ENCODE results near the gene CDK19. TPM values are rescaled to one million over a fixed set of nuclear protein-coding genes. Genes with fewer than 3 reads are reported as not detected.

The CDK19 gene
- total and polyA plus RNA-seq, 9 of the 15 experiments (the other 6 are each of a cell fraction or from before 2014, with no cell fraction given): 3.8 to 15.2 (median 7.4) TPM

DNA sequence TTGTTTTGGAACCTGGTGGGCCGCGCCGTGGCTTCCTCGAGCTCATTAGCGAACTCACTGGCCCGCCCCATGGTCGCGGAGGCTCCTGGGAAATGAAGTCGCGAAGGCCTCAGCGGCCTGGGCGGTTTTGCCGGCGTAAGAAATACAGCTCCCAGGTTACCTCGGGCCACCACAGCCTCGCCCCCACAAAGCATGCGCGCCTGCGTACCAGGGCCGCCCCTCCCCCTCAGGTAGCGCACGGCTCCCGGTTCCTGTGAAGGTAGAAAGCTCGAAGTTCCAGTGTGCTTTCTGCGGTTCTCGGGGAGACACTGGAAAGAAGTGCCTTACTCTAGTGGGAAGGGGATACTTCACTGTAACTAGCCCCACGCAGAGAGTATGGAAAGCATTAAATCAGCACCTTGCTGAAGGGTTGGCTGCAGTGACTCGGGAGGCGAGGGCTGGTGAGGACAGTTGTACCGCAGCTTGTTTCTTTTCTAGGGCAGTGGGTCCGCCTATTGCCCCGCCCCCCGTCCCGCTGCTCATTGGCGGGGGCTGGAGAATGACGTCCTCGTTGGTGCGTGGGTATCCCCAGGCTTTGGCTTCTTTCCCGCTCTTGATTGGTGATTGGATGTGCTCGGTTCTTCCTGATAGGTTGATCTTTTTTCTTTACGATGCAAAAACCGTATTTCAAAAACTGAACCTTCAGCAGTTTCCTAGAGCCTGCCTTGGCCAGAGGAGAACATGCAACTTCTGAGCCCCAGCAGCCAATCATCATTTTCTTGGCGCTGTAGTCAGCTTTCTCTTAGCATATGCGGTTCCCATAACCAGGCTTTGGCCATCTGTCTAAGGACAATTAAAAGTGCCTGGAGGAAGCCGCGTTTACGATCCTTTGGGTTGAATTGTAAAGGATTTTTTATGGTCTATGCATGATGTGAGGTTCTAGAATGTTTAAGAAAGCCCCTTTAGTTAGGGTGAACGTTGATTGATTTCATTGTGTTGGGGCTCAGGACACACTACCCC, at the start of gene CDK19 (continued):
- TF ChIP-seq RBM14 (IDR thresholded peaks at IDR 0.05; ENCODE audit: borderline replicate concordance, insufficient read depth, low read depth, low read length) (no peak), TCF3 (CRISPR knock-in tag; IDR thresholded peaks at IDR 0.05) (no peak), KLF6 (CRISPR knock-in tag; IDR thresholded peaks at IDR 0.05; ENCODE audit: borderline replicate concordance) (no peak; the same call in 1 of the 2 replicates), ZNF740 (CRISPR knock-in tag; IDR thresholded peaks at IDR 0.05) (no peak), ZNF740 (tag; IDR thresholded peaks at IDR 0.05) (0 out of 4 replicates have a peak, but pooled peaks of 1 of the 2 experiments have one; percentile 57), ZNF197 (CRISPR knock-in tag; IDR thresholded peaks at IDR 0.05; ENCODE audit: low read depth) (0 out of 2 replicates have a peak, but pooled peaks have one; percentile 72), BRCA1 (IDR thresholded peaks at IDR 0.05) (no peak), BRCA1 (CRISPR knock-in tag; IDR thresholded peaks at IDR 0.05) (no peak), RHOXF2B (CRISPR knock-in tag; conservative IDR thresholded peaks at IDR 0.05) (no peak), TGIF2 (CRISPR knock-in tag; IDR thresholded peaks at IDR 0.05) (no peak), BHLHE40 (IDR thresholded peaks at IDR 0.05; ENCODE audit: low read length) (no peak), ZFP1 (CRISPR knock-in tag; IDR thresholded peaks at IDR 0.05) (no peak), TBP (optimal IDR thresholded peaks at IDR 0.05; ENCODE audit: low read depth, low read length) (peak; percentile 94), FOXK2 (conservative IDR thresholded peaks at IDR 0.05 in 1 of 2, IDR thresholded peaks at IDR 0.05 in 1 of 2; ENCODE audit: low read depth in 2 of 2) (peak; percentile 97 to 98), ERF (CRISPR knock-in tag; IDR thresholded peaks at IDR 0.05) (peak; percentile 81; the same call in 1 of the 2 replicates), MLX (CRISPR knock-in tag; conservative IDR thresholded peaks at IDR 0.05) (no peak), ZNF431 (CRISPR knock-in tag; IDR thresholded peaks at IDR 0.05) (peak; percentile 68), FUS (optimal IDR thresholded peaks at IDR 0.05; ENCODE audit: low read depth, low read length) (no peak)
- TF ChIP-seq, protein P1, sequence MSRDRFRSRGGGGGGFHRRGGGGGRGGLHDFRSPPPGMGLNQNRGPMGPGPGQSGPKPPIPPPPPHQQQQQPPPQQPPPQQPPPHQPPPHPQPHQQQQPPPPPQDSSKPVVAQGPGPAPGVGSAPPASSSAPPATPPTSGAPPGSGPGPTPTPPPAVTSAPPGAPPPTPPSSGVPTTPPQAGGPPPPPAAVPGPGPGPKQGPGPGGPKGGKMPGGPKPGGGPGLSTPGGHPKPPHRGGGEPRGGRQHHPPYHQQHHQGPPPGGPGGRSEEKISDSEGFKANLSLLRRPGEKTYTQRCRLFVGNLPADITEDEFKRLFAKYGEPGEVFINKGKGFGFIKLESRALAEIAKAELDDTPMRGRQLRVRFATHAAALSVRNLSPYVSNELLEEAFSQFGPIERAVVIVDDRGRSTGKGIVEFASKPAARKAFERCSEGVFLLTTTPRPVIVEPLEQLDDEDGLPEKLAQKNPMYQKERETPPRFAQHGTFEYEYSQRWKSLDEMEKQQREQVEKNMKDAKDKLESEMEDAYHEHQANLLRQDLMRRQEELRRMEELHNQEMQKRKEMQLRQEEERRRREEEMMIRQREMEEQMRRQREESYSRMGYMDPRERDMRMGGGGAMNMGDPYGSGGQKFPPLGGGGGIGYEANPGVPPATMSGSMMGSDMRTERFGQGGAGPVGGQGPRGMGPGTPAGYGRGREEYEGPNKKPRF (IDR thresholded peaks at IDR 0.05; ENCODE audit: low read depth, low read length): no peak
- TF ChIP-seq, protein P2, sequence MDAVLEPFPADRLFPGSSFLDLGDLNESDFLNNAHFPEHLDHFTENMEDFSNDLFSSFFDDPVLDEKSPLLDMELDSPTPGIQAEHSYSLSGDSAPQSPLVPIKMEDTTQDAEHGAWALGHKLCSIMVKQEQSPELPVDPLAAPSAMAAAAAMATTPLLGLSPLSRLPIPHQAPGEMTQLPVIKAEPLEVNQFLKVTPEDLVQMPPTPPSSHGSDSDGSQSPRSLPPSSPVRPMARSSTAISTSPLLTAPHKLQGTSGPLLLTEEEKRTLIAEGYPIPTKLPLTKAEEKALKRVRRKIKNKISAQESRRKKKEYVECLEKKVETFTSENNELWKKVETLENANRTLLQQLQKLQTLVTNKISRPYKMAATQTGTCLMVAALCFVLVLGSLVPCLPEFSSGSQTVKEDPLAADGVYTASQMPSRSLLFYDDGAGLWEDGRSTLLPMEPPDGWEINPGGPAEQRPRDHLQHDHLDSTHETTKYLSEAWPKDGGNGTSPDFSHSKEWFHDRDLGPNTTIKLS (IDR thresholded peaks at IDR 0.05; ENCODE audit: borderline replicate concordance, low read depth): peak; percentile 81
- TF ChIP-seq, protein P3, sequence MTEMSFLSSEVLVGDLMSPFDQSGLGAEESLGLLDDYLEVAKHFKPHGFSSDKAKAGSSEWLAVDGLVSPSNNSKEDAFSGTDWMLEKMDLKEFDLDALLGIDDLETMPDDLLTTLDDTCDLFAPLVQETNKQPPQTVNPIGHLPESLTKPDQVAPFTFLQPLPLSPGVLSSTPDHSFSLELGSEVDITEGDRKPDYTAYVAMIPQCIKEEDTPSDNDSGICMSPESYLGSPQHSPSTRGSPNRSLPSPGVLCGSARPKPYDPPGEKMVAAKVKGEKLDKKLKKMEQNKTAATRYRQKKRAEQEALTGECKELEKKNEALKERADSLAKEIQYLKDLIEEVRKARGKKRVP (CRISPR knock-in tag; IDR thresholded peaks at IDR 0.05): 0 out of 2 replicates have a peak, but pooled peaks have one; percentile 51

Measured in K562 (cell line).